ENCODE data around the gene PKD2L1. TPM values are rescaled to one million over a fixed set of nuclear protein-coding genes. Genes with fewer than 3 reads are reported as not detected.

The PKD2L1 gene
- total RNA-seq, 1 experiment from 2014 or later, result not detected

GRCh38 chr10:100338434-100339036, 8.5 kb upstream of the PKD2L1 start:
- ATAC-seq (peak; percentile 82), DNase-seq (ENCODE audit: low read depth, low spot score) (no peak)
- H3K36me3 ChIP-seq (ENCODE audit: control insufficient read depth, insufficient read depth, low read length), result no peaks in the 10 kb centered on the region
- H3K4me1 ChIP-seq (ENCODE audit: control insufficient read depth, insufficient read depth, low read length), result peaks cover 26% of the 10 kb centered on the region
- H3K27me3 ChIP-seq (ENCODE audit: control insufficient read depth, insufficient read depth, low read length), result peaks cover 8% of the 10 kb centered on the region
- in situ Hi-C loops (cut with HindIII; ENCODE audit: low pct_unique_long_range_greater_than_20kb, low sequenced_read_pairs) (loop anchor here (10.0 kb wide), 1 partner anchor 96 kb away; no protein-coding TSS in a partner anchor), intact Hi-C loops (cut with micrococcal nuclease; ENCODE audit: unreplicated experiment) (loop anchor here (1.0 kb wide), 1 partner anchor 95 kb away; no protein-coding TSS in a partner anchor)
- no TSS peak for BruUV-seq (replicated peaks)
- no peaks in the 10 kb centered on the region for H3K9me3 ChIP-seq (ENCODE audit: control insufficient read depth, insufficient read depth, low read depth, low read length)
- no peak overlapping the region for H3K4me3 ChIP-seq (ENCODE audit: low read depth in 2 of 2, low read length in 2 of 2)
- CTCF ChIA-PET, result interaction anchor here (0.6 to 1.4 kb wide), 6 partner anchors 22 to 268 kb away, joined by 3 to 7 read pairs (median 4); no protein-coding TSS in a partner anchor
- TF ChIP-seq TCF7L2 (IDR thresholded peaks at IDR 0.05; ENCODE audit: low read depth, low read length), result no peak
- TF ChIP-seq SIN3A (IDR thresholded peaks at IDR 0.05; ENCODE audit: borderline replicate concordance, insufficient read depth, low read depth, low read length), result no peak
- peak; percentile 99 for TF ChIP-seq CTCF (IDR thresholded peaks at IDR 0.05)
- POLR2A ChIA-PET, result interaction anchor here (0.5 to 0.7 kb wide), 2 partner anchors 176 to 305 kb away, joined by 4 to 5 read pairs; no protein-coding TSS in a partner anchor
- H3K27ac ChIP-seq (ENCODE audit: low read length), result peak overlapping the region; percentile 20; the same call in 1 of the 2 replicates

GRCh38 chr10:100334762-100335161, 4.7 kb upstream of the PKD2L1 start:
- ATAC-seq (no peak), DNase-seq (ENCODE audit: low read depth, low spot score) (no peak)
- Histone ChIP-seq H3K4me3 (ENCODE audit: low read depth in 2 of 2, low read length in 2 of 2) (no peak overlapping the region), H3K27me3 (ENCODE audit: control insufficient read depth, insufficient read depth, low read length) (peaks cover 16% of the 10 kb centered on the region), H3K4me1 (ENCODE audit: control insufficient read depth, insufficient read depth, low read length) (no peaks in the 10 kb centered on the region), H3K27ac (ENCODE audit: low read length) (no peak overlapping the region), H3K36me3 (ENCODE audit: control insufficient read depth, insufficient read depth, low read length) (no peaks in the 10 kb centered on the region), H3K9me3 (ENCODE audit: control insufficient read depth, insufficient read depth, low read depth, low read length) (no peaks in the 10 kb centered on the region)
- in situ Hi-C loops (cut with HindIII; ENCODE audit: low pct_unique_long_range_greater_than_20kb, low sequenced_read_pairs) (loop anchor here (10.0 kb wide), 1 partner anchor 100 kb away; no protein-coding TSS in a partner anchor), intact Hi-C loops (cut with micrococcal nuclease; ENCODE audit: unreplicated experiment) (no loop called here)
- CTCF ChIA-PET, result no interaction called here
- POLR2A ChIA-PET, result no interaction called here
- no TSS peak for BruUV-seq (replicated peaks)
- TF ChIP-seq SIN3A (IDR thresholded peaks at IDR 0.05; ENCODE audit: borderline replicate concordance, insufficient read depth, low read depth, low read length) (no peak), CTCF (IDR thresholded peaks at IDR 0.05) (no peak), TCF7L2 (IDR thresholded peaks at IDR 0.05; ENCODE audit: low read depth, low read length) (no peak), POLR2AphosphoS5 (IDR thresholded peaks at IDR 0.05; ENCODE audit: low read depth, low read length) (no peak), REST (IDR thresholded peaks at IDR 0.05; ENCODE audit: insufficient read depth in 1 of 2, low read depth in 2 of 2, low read length in 1 of 2) (no peak)

Data from Panc1 (cell line).